Measurements from ENCODE around the gene RRP36. TPM values are rescaled to one million over a fixed set of nuclear protein-coding genes. Genes with fewer than 3 reads are reported as not detected.

RRP36 gene
- total RNA-seq, 1 experiment from 2014 or later: 62.5 TPM

GRCh38 chr6:42974919-42975505 lies 46.4 kb upstream of the RRP36 start:
- TF ChIP-seq EZH2 (IDR thresholded peaks at IDR 0.05; ENCODE audit: low read depth) (no peak), CTCF (conservative IDR thresholded peaks at IDR 0.05) (no peak)
- no TSS peak for BruUV-seq (replicated peaks)
- DNase-seq: no peak
- H3K27me3 ChIP-seq (ENCODE audit: insufficient read depth, low read depth): no peaks in the 10 kb centered on the region
- no peaks in the 10 kb centered on the region for H3K9me2 ChIP-seq (ENCODE audit: insufficient read depth)
- intact Hi-C loops (cut with micrococcal nuclease; ENCODE audit: unreplicated experiment): no loop called here
- H2AFZ ChIP-seq: no peak overlapping the region
- no peaks in the 10 kb centered on the region for H4K20me1 ChIP-seq (ENCODE audit: insufficient read depth)
- H3K79me2 ChIP-seq (ENCODE audit: low read depth): peaks cover 22% of the 10 kb centered on the region
- H3K4me2 ChIP-seq: no peak overlapping the region
- no peak overlapping the region for H3K27ac ChIP-seq
- H3F3A ChIP-seq (ENCODE audit: insufficient read depth, low read depth): peaks cover 54% of the 10 kb centered on the region
- CTCF ChIA-PET: interaction anchor here (0.6 kb wide), 1 partner anchor 90 kb away, joined by 5 read pairs; no protein-coding TSS in a partner anchor
- POLR2A ChIA-PET (ENCODE audit: unreplicated experiment): interaction anchor here (0.6 kb wide), 1 partner anchor 1150 kb away, joined by 3 read pairs; no protein-coding TSS in a partner anchor
- no peaks in the 10 kb centered on the region for H3K9me3 ChIP-seq (ENCODE audit: insufficient read depth, low read depth)
- no peak overlapping the region for H3K4me3 ChIP-seq
- peaks cover 41% of the 10 kb centered on the region for H3K4me1 ChIP-seq (replicated peaks; ENCODE audit: insufficient read depth)
- H3K36me3 ChIP-seq (ENCODE audit: low read depth): 0 out of 2 replicates have a peak, but pooled peaks cover 6% of the 10 kb centered on the region

- 0 out of 2 replicates have a peak, but pooled peaks cover 24% of the 10 kb centered on the region for H3K4me1 ChIP-seq (replicated peaks; ENCODE audit: insufficient read depth)
- no TSS peak for BruUV-seq (replicated peaks)
- peak overlapping the region; percentile 97 for H2AFZ ChIP-seq
- H3F3A ChIP-seq (ENCODE audit: insufficient read depth, low read depth): peaks cover 33% of the 10 kb centered on the region
- ChIA-PET CTCF (interaction anchor here (0.7 to 1.2 kb wide), 2 partner anchors 10 to 119 kb away, joined by 3 to 16 read pairs; no protein-coding TSS in a partner anchor), POLR2A (ENCODE audit: unreplicated experiment) (interaction anchor here (0.6 to 0.9 kb wide), 4 partner anchors 49 to 1138 kb away, joined by 3 to 15 read pairs (median 4); partner anchors contain the start of genes CNPY3 and ZNF318)
- TF ChIP-seq CTCF (conservative IDR thresholded peaks at IDR 0.05) (no peak), EZH2 (IDR thresholded peaks at IDR 0.05; ENCODE audit: low read depth) (no peak)
- H3K9me2 ChIP-seq (ENCODE audit: insufficient read depth): no peaks in the 10 kb centered on the region
- H3K4me3 ChIP-seq: peak overlapping the region; percentile 87
- H3K79me2 ChIP-seq (ENCODE audit: low read depth): peaks cover 22% of the 10 kb centered on the region
- intact Hi-C loops (cut with micrococcal nuclease; ENCODE audit: unreplicated experiment): no loop called here
- no peaks in the 10 kb centered on the region for H3K27me3 ChIP-seq (ENCODE audit: insufficient read depth, low read depth)
- peak overlapping the region; percentile 30; the same call in 1 of the 2 replicates for H3K27ac ChIP-seq
- H4K20me1 ChIP-seq (ENCODE audit: insufficient read depth): no peaks in the 10 kb centered on the region
- peak overlapping the region; percentile 95 for H3K4me2 ChIP-seq
- H3K9me3 ChIP-seq (ENCODE audit: insufficient read depth, low read depth): no peaks in the 10 kb centered on the region
- 0 out of 2 replicates have a peak, but pooled peaks cover 6% of the 10 kb centered on the region for H3K36me3 ChIP-seq (ENCODE audit: low read depth)
- DNase-seq: peak in 1 of 2 experiments; percentile 26
Observed at GRCh38 chr6:42978487-42978838, 43.0 kb upstream of the RRP36 start.

- Histone ChIP-seq H3K9me3 (ENCODE audit: insufficient read depth, low read depth) (no peaks in the 10 kb centered on the region), H3K4me1 (replicated peaks; ENCODE audit: insufficient read depth) (0 out of 2 replicates have a peak, but pooled peaks cover 26% of the 10 kb centered on the region), H3K27me3 (ENCODE audit: insufficient read depth, low read depth) (no peaks in the 10 kb centered on the region), H3F3A (ENCODE audit: insufficient read depth, low read depth) (peaks cover 33% of the 10 kb centered on the region), H4K20me1 (ENCODE audit: insufficient read depth) (no peaks in the 10 kb centered on the region), H3K4me2 (peak within 1 kb of the TSS; percentile 95), H3K36me3 (ENCODE audit: low read depth) (0 out of 2 replicates have a peak, but pooled peaks cover 6% of the 10 kb centered on the region), H3K9me2 (ENCODE audit: insufficient read depth) (no peaks in the 10 kb centered on the region), H2AFZ (peak within 1 kb of the TSS; percentile 97), H3K27ac (peak within 1 kb of the TSS; percentile 30), H3K4me3 (peak within 1 kb of the TSS; percentile 87), H3K79me2 (ENCODE audit: low read depth) (peaks cover 22% of the 10 kb centered on the region)
- intact Hi-C loops (cut with micrococcal nuclease; ENCODE audit: unreplicated experiment): no loop called here
- TF ChIP-seq EZH2 (IDR thresholded peaks at IDR 0.05; ENCODE audit: low read depth) (no peak), CTCF (conservative IDR thresholded peaks at IDR 0.05) (no peak)
- CTCF ChIA-PET: interaction anchor here (0.7 to 1.2 kb wide), 2 partner anchors 10 to 119 kb away, joined by 3 to 16 read pairs; no protein-coding TSS in a partner anchor
- POLR2A ChIA-PET (ENCODE audit: unreplicated experiment): interaction anchor here (0.6 kb wide), 4 partner anchors 47 to 1138 kb away, joined by 3 to 15 read pairs (median 4); no protein-coding TSS in a partner anchor
- DNase-seq: peak; percentile 72 to 81
- no TSS peak for BruUV-seq (replicated peaks)
Observed at GRCh38 chr6:42978839-42979522, 42.4 kb upstream of the RRP36 start, which contains the start of gene PEX6. PEX6 (minus strand) TSS chr6:42979181; CDS start chr6:42979150, 31 bp downstream.
